Loucy (cell line): ENCODE results near the gene TRIM41.

Experiments used
- CTCF ChIP-seq: fragments of 200-600 bp; sonication (generic); conservative IDR thresholded peaks from 2 replicates; pipeline ENCODE4 v1.5.1; 2014; ENCODE audit warnings: mild to moderate bottlenecking, antibody characterized with exemption, low read length
- EZH2phosphoT487 ChIP-seq: fragments of 200-600 bp; IDR thresholded peaks from 2 replicates; pipeline ENCODE4 v1.6.1; 2018; ENCODE audit warnings: antibody characterized with exemption, mild to moderate bottlenecking, moderate library complexity, borderline replicate concordance

DNA sequence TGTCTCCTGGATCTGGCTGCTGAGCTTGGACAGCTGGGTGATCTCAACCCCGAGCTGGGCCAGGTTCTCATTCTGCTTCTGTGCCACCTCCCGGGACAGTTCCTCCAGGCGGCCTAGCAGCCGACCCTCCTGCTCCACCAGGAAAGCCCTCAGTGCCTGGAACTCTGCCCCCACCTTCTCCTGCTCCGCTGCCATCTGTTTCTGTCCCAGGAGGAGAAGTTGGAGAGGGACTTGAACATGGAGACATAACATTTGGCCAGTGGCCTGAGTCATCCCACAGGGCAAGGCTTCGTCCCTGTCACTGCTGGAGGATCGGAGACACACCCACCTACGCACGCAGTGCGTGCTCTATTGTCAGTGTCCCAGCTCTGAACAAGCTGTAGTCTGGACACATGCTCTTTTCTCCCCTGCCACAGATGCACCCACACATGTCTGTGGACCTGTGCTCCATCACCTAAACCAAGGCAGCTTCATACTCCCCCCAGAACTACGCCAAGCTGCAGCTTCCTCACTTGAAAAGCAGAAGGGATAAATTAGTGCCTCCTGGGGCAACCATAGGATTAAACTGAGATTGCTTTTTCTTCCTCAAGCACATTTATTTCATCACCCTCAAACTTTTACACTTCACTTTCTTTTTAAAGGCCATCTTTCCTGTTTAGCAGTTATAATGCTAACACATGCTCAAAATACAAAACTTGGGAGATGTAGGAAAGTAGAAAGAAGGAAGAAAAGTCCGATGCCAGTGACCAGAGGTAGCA lies 23.0 kb upstream of the TRIM41 start:
- no peak for TF ChIP-seq CTCF
- no peak for TF ChIP-seq EZH2phosphoT487
